ENCODE measurements around the gene AGBL4.

Gene AGBL4

GRCh38 chr1:48858200-48858920 is 1165.4 kb downstream of the AGBL4 start:
- TF ChIP-seq, protein P1, sequence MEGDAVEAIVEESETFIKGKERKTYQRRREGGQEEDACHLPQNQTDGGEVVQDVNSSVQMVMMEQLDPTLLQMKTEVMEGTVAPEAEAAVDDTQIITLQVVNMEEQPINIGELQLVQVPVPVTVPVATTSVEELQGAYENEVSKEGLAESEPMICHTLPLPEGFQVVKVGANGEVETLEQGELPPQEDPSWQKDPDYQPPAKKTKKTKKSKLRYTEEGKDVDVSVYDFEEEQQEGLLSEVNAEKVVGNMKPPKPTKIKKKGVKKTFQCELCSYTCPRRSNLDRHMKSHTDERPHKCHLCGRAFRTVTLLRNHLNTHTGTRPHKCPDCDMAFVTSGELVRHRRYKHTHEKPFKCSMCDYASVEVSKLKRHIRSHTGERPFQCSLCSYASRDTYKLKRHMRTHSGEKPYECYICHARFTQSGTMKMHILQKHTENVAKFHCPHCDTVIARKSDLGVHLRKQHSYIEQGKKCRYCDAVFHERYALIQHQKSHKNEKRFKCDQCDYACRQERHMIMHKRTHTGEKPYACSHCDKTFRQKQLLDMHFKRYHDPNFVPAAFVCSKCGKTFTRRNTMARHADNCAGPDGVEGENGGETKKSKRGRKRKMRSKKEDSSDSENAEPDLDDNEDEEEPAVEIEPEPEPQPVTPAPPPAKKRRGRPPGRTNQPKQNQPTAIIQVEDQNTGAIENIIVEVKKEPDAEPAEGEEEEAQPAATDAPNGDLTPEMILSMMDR (IDR thresholded peaks at IDR 0.05; ENCODE audit: low read length, missing control alignments): no peak
- DNase-seq (ENCODE audit: low read depth): no peak
- H3K4me3 ChIP-seq (replicated peaks; ENCODE audit: low read depth, low read length): no peak overlapping the region

- TF ChIP-seq, protein P1 (IDR thresholded peaks at IDR 0.05; ENCODE audit: low read length, missing control alignments): no peak
- DNase-seq (ENCODE audit: low read depth): peak; percentile 68
- no peak overlapping the region for H3K4me3 ChIP-seq (replicated peaks; ENCODE audit: low read depth, low read length)
Observed at GRCh38 chr1:48853006-48853405, 1170.7 kb downstream of the AGBL4 start.

- no peak overlapping the region for H3K4me3 ChIP-seq (replicated peaks; ENCODE audit: low read depth, low read length)
- TF ChIP-seq, protein P1 (IDR thresholded peaks at IDR 0.05; ENCODE audit: low read length, missing control alignments): no peak
- peak; percentile 18 for DNase-seq (ENCODE audit: low read depth)
Observed at GRCh38 chr1:48851638-48852037, 1172.1 kb downstream of the AGBL4 start.

DNA sequence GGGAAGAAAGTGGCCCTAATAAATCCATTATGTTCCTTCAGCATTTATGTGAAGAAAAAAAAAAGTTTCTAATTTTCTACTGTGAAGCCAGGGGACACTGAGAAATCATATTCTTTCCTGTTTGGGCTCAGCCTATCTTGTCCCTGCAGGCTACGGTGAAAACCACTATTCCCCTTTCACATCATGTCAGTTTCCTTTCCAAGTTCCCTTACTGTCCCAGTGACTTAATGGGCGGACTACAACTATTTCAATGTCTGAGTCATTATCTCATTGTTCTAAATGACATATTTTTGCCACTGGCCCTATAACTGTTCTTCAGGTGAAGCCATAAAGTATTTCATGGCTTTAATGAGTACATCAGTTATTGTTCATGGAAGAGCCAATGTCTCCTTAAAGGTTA is 1175.7 kb downstream of the AGBL4 start:
- TF ChIP-seq, protein P1 (IDR thresholded peaks at IDR 0.05; ENCODE audit: low read length, missing control alignments): no peak
- no peak for DNase-seq (ENCODE audit: low read depth)
- H3K4me3 ChIP-seq (replicated peaks; ENCODE audit: low read depth, low read length): no peak overlapping the region

DNA sequence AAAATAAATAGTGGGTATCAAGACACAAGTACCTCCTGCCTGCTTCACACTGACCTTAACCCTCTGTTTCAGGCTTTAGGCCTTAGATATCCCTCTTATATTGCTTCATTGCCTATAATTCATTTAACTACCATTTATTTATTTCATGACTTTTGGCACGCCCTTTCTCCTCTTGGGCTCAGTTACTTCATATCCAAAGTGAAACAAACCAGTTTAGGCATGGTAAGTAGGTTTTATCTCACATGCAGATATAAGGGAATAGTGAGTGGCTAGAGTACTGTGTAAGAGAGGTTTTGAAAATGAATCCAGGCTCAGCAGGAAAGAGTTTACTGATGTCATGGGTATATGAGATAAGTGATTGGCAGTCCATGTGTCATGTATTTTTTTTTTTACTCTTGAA is 1177.3 kb downstream of the AGBL4 start:
- no peak for DNase-seq (ENCODE audit: low read depth)
- no peak overlapping the region for H3K4me3 ChIP-seq (replicated peaks; ENCODE audit: low read depth, low read length)
- TF ChIP-seq, protein P1 (IDR thresholded peaks at IDR 0.05; ENCODE audit: low read length, missing control alignments): no peak

GRCh38 chr1:48844187-48844586 is 1179.6 kb downstream of the AGBL4 start:
- no peak for DNase-seq (ENCODE audit: low read depth)
- no peak overlapping the region for H3K4me3 ChIP-seq (replicated peaks; ENCODE audit: low read depth, low read length)
- TF ChIP-seq, protein P1 (IDR thresholded peaks at IDR 0.05; ENCODE audit: low read length, missing control alignments): no peak

DNA sequence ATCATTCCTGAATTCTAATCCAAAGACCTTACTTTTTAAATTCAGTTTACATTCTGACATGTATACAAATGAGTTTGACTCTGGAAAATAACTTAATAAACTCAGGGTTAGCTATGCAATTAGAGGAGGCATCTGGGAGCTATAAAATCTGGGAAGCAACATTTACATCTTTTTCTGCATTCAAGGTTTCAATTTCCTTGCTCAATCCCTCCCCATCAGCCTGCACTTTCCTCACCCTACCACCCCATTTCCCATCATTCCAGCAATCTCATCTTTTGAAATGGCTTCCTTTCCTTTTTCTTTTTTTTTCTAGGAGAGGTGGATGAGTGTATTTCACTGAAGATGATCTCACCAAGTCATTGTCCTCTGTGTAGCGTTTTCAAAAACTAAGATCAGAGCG is 1181.8 kb downstream of the AGBL4 start:
- TF ChIP-seq, protein P1 (IDR thresholded peaks at IDR 0.05; ENCODE audit: low read length, missing control alignments): no peak
- no peak overlapping the region for H3K4me3 ChIP-seq (replicated peaks; ENCODE audit: low read depth, low read length)
- no peak for DNase-seq (ENCODE audit: low read depth)
